ENCODE data around the gene RICTOR.
"Not testable (repeated sequence)": the region's sequence is repeated elsewhere in the genome, so short reads cannot be mapped to it uniquely, and the experiment has no call there.

The RICTOR gene

GRCh38 chr5:38989974-38990719, 84.1 kb downstream of the RICTOR start:
- peaks cover 48% of the 10 kb centered on the region for H3K36me3 Mint-ChIP-seq (ENCODE audit: low read depth)
- H3K4me3 Mint-ChIP-seq, DNase-seq, H3K27me3 Mint-ChIP-seq, H3K4me1 Mint-ChIP-seq, ATAC-seq, H3K27ac Mint-ChIP-seq, H3K9me3 Mint-ChIP-seq: not testable (repeated sequence)

GRCh38 chr5:38985909-38986452, 88.2 kb downstream of the RICTOR start:
- no peak for DNase-seq
- Mint-ChIP-seq H3K9me3 (peaks cover 7% of the 10 kb centered on the region), H3K4me3 (no peak overlapping the region), H3K27ac (no peak overlapping the region), H3K4me1 (peaks cover 4% of the 10 kb centered on the region), H3K36me3 (ENCODE audit: low read depth) (peaks cover 38% of the 10 kb centered on the region), H3K27me3 (no peaks in the 10 kb centered on the region)
- ATAC-seq: no peak

- H3K9me3 Mint-ChIP-seq: no peaks in the 10 kb centered on the region
- H3K4me1 Mint-ChIP-seq: no peaks in the 10 kb centered on the region
- H3K4me3 Mint-ChIP-seq: no peak overlapping the region
- DNase-seq (no peak), ATAC-seq (no peak)
- H3K36me3 Mint-ChIP-seq (ENCODE audit: low read depth): peaks cover 11% of the 10 kb centered on the region
- H3K27ac Mint-ChIP-seq: no peak overlapping the region
- no peaks in the 10 kb centered on the region for H3K27me3 Mint-ChIP-seq
These were observed 94.7 kb downstream of the RICTOR start for GRCh38 chr5:38979535-38979934.

GRCh38 chr5:38978036-38978435, 96.2 kb downstream of the RICTOR start:
- no peak overlapping the region for H3K4me3 Mint-ChIP-seq
- peaks cover 13% of the 10 kb centered on the region for H3K36me3 Mint-ChIP-seq (ENCODE audit: low read depth)
- DNase-seq (no peak), ATAC-seq (no peak)
- H3K27ac Mint-ChIP-seq: no peak overlapping the region
- H3K4me1 Mint-ChIP-seq: peaks cover 2% of the 10 kb centered on the region
- H3K27me3 Mint-ChIP-seq: no peaks in the 10 kb centered on the region
- no peaks in the 10 kb centered on the region for H3K9me3 Mint-ChIP-seq

- Mint-ChIP-seq H3K4me3 (no peak overlapping the region), H3K4me1 (no peaks in the 10 kb centered on the region), H3K27me3 (no peaks in the 10 kb centered on the region), H3K36me3 (ENCODE audit: low read depth) (peaks cover 15% of the 10 kb centered on the region), H3K9me3 (no peaks in the 10 kb centered on the region), H3K27ac (no peak overlapping the region)
- DNase-seq (no peak), ATAC-seq (no peak)
These were observed 105.5 kb downstream of the RICTOR start for GRCh38 chr5:38968665-38969064.

GRCh38 chr5:38961691-38962090, 112.5 kb downstream of the RICTOR start:
- peaks cover 26% of the 10 kb centered on the region for H3K36me3 Mint-ChIP-seq (ENCODE audit: low read depth)
- ATAC-seq: no peak
- H3K9me3 Mint-ChIP-seq: no peaks in the 10 kb centered on the region
- H3K4me3 Mint-ChIP-seq: no peak overlapping the region
- H3K27me3 Mint-ChIP-seq: no peaks in the 10 kb centered on the region
- no peak overlapping the region for H3K27ac Mint-ChIP-seq
- H3K4me1 Mint-ChIP-seq: no peaks in the 10 kb centered on the region
- DNase-seq: no peak

- DNase-seq (no peak), ATAC-seq (no peak)
- peaks cover 39% of the 10 kb centered on the region for H3K36me3 Mint-ChIP-seq (ENCODE audit: low read depth)
- H3K9me3 Mint-ChIP-seq: no peaks in the 10 kb centered on the region
- H3K27me3 Mint-ChIP-seq: no peaks in the 10 kb centered on the region
- no peaks in the 10 kb centered on the region for H3K4me1 Mint-ChIP-seq
- no peak overlapping the region for H3K4me3 Mint-ChIP-seq
- H3K27ac Mint-ChIP-seq: no peak overlapping the region
These were observed 120.7 kb downstream of the RICTOR start for GRCh38 chr5:38953426-38954012.

- H3K9me3 Mint-ChIP-seq: no peaks in the 10 kb centered on the region
- no peaks in the 10 kb centered on the region for H3K27me3 Mint-ChIP-seq
- ATAC-seq: no peak
- peaks cover 29% of the 10 kb centered on the region for H3K36me3 Mint-ChIP-seq (ENCODE audit: low read depth)
- no peak for DNase-seq
- H3K4me1 Mint-ChIP-seq: no peaks in the 10 kb centered on the region
- H3K27ac Mint-ChIP-seq: no peak overlapping the region
- no peak overlapping the region for H3K4me3 Mint-ChIP-seq
These were observed 125.7 kb downstream of the RICTOR start for GRCh38 chr5:38948501-38948900.

GRCh38 chr5:38944282-38944681, 129.9 kb downstream of the RICTOR start:
- peaks cover 24% of the 10 kb centered on the region for H3K36me3 Mint-ChIP-seq (ENCODE audit: low read depth)
- H3K27me3 Mint-ChIP-seq: no peaks in the 10 kb centered on the region
- no peak overlapping the region for H3K27ac Mint-ChIP-seq
- H3K4me1 Mint-ChIP-seq: no peaks in the 10 kb centered on the region
- no peaks in the 10 kb centered on the region for H3K9me3 Mint-ChIP-seq
- no peak overlapping the region for H3K4me3 Mint-ChIP-seq
- DNase-seq: no peak
- no peak for ATAC-seq

GRCh38 chr5:38941912-38942311, 132.3 kb downstream of the RICTOR start:
- H3K36me3 Mint-ChIP-seq (ENCODE audit: low read depth): peaks cover 35% of the 10 kb centered on the region
- ATAC-seq: no peak

GRCh38 chr5:38940230-38940858, 133.9 kb downstream of the RICTOR start:
- ATAC-seq (no peak), DNase-seq (no peak)
- no peaks in the 10 kb centered on the region for H3K4me1 Mint-ChIP-seq
- H3K4me3 Mint-ChIP-seq: no peak overlapping the region
- H3K27me3 Mint-ChIP-seq: no peaks in the 10 kb centered on the region
- peaks cover 34% of the 10 kb centered on the region for H3K36me3 Mint-ChIP-seq (ENCODE audit: low read depth)
- H3K27ac Mint-ChIP-seq: no peak overlapping the region
- no peaks in the 10 kb centered on the region for H3K9me3 Mint-ChIP-seq

More at GRCh38 chr5:38941912-38942311, 132.3 kb downstream of the RICTOR start:
- Mint-ChIP-seq H3K27me3 (no peaks in the 10 kb centered on the region), H3K27ac (no peak overlapping the region), H3K9me3 (no peaks in the 10 kb centered on the region), H3K4me3 (no peak overlapping the region), H3K4me1 (no peaks in the 10 kb centered on the region)
- DNase-seq: no peak

GRCh38 chr5:38938973-38939372, 135.2 kb downstream of the RICTOR start:
- no peaks in the 10 kb centered on the region for H3K9me3 Mint-ChIP-seq
- no peaks in the 10 kb centered on the region for H3K4me1 Mint-ChIP-seq
- no peak for ATAC-seq
- no peak for DNase-seq
- H3K27ac Mint-ChIP-seq: no peak overlapping the region
- peaks cover 28% of the 10 kb centered on the region for H3K36me3 Mint-ChIP-seq (ENCODE audit: low read depth)
- H3K27me3 Mint-ChIP-seq: no peaks in the 10 kb centered on the region
- H3K4me3 Mint-ChIP-seq: no peak overlapping the region

GRCh38 chr5:38938424-38938823, 135.8 kb downstream of the RICTOR start:
- H3K36me3 Mint-ChIP-seq (ENCODE audit: low read depth): peaks cover 28% of the 10 kb centered on the region
- no peak overlapping the region for H3K27ac Mint-ChIP-seq
- DNase-seq (no peak), ATAC-seq (no peak)
- H3K27me3 Mint-ChIP-seq: no peaks in the 10 kb centered on the region
- no peaks in the 10 kb centered on the region for H3K9me3 Mint-ChIP-seq
- H3K4me1 Mint-ChIP-seq: no peaks in the 10 kb centered on the region
- no peak overlapping the region for H3K4me3 Mint-ChIP-seq

- DNase-seq (no peak), ATAC-seq (no peak)
- H3K4me3 Mint-ChIP-seq: no peak overlapping the region
- H3K27me3 Mint-ChIP-seq: no peaks in the 10 kb centered on the region
- H3K27ac Mint-ChIP-seq: no peak overlapping the region
- H3K4me1 Mint-ChIP-seq: no peaks in the 10 kb centered on the region
- no peaks in the 10 kb centered on the region for H3K9me3 Mint-ChIP-seq
- peaks cover 19% of the 10 kb centered on the region for H3K36me3 Mint-ChIP-seq (ENCODE audit: low read depth)
These were observed 137.9 kb downstream of the RICTOR start for GRCh38 chr5:38936269-38936668.

- Mint-ChIP-seq H3K4me3 (no peak overlapping the region), H3K4me1 (no peaks in the 10 kb centered on the region), H3K9me3 (no peaks in the 10 kb centered on the region), H3K27ac (no peak overlapping the region), H3K36me3 (ENCODE audit: low read depth) (peaks cover 17% of the 10 kb centered on the region), H3K27me3 (no peaks in the 10 kb centered on the region)
- no peak for DNase-seq
- ATAC-seq: no peak
These were observed 138.8 kb downstream of the RICTOR start for GRCh38 chr5:38935437-38935836.
